Activated naive CD8-positive, alpha-beta T cell treated with anti-CD3 and anti-CD28 coated beads, Interleukin-2, amount 50 U/mL, for 24 hours (primary cell): ENCODE results near the gene GDPD4.

Source experiments
- ATAC-seq: fragments of 150-1000 bp; cut with Tn5 transposase; one replicate; pipeline ENCODE4 v1.10.0; 2021
- DNase-seq: peaks from one replicate; pipeline ENCODE4 v3.0.0; 2021
- H3K27ac Mint-ChIP-seq: one replicate; pipeline ENCODE4 v1.8.0; 2021; ENCODE audit warnings: mild to moderate bottlenecking, mixed read lengths
- H3K27me3 Mint-ChIP-seq: one replicate; pipeline ENCODE4 v1.8.0; 2021; ENCODE audit warnings: mixed read lengths
- H3K36me3 Mint-ChIP-seq: one replicate; pipeline ENCODE4 v1.8.0; 2021; ENCODE audit warnings: low read depth, mixed read lengths
- H3K4me1 Mint-ChIP-seq: one replicate; pipeline ENCODE4 v1.8.0; 2021; ENCODE audit warnings: mixed read lengths
- H3K4me3 Mint-ChIP-seq: one replicate; pipeline ENCODE4 v1.8.0; 2021; ENCODE audit warnings: mild to moderate bottlenecking, moderate library complexity, mixed read lengths
- H3K9me3 Mint-ChIP-seq: one replicate; pipeline ENCODE4 v1.8.0; 2021; ENCODE audit warnings: mixed read lengths

Gene GDPD4

DNA sequence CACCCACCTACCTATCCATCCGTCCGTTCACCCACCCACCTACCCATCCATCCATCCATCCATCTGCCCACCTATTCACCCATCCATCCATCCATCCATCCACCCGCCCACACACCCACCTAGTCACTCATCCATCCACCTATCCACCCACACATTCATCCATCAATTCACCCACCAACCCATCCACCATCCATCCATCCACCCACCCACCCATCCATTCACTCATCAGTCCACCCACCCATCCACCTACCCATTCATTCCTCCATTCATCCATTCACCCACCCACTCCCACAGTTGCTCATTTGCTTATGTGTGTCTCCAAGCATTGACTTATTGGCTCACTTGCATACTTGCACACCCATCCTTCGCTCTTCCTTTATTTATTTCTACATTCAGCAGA, 123.3 kb downstream of the GDPD4 start:
- ATAC-seq, result no peak
- no peak overlapping the region for H3K4me3 Mint-ChIP-seq
- DNase-seq, result no peak

GRCh38 chr11:77176996-77177395, 124.5 kb downstream of the GDPD4 start:
- no peaks in the 10 kb centered on the region for H3K36me3 Mint-ChIP-seq
- no peaks in the 10 kb centered on the region for H3K4me1 Mint-ChIP-seq
- ATAC-seq (no peak), DNase-seq (no peak)
- H3K27me3 Mint-ChIP-seq, result no peaks in the 10 kb centered on the region
- no peaks in the 10 kb centered on the region for H3K9me3 Mint-ChIP-seq
- no peak overlapping the region for H3K27ac Mint-ChIP-seq
- H3K4me3 Mint-ChIP-seq, result no peak overlapping the region

More for the DNA sequence above, 123.3 kb downstream of the GDPD4 start:
- Mint-ChIP-seq H3K27ac (no peak overlapping the region), H3K27me3 (no peaks in the 10 kb centered on the region), H3K9me3 (no peaks in the 10 kb centered on the region), H3K4me1 (no peaks in the 10 kb centered on the region), H3K36me3 (no peaks in the 10 kb centered on the region)

DNA sequence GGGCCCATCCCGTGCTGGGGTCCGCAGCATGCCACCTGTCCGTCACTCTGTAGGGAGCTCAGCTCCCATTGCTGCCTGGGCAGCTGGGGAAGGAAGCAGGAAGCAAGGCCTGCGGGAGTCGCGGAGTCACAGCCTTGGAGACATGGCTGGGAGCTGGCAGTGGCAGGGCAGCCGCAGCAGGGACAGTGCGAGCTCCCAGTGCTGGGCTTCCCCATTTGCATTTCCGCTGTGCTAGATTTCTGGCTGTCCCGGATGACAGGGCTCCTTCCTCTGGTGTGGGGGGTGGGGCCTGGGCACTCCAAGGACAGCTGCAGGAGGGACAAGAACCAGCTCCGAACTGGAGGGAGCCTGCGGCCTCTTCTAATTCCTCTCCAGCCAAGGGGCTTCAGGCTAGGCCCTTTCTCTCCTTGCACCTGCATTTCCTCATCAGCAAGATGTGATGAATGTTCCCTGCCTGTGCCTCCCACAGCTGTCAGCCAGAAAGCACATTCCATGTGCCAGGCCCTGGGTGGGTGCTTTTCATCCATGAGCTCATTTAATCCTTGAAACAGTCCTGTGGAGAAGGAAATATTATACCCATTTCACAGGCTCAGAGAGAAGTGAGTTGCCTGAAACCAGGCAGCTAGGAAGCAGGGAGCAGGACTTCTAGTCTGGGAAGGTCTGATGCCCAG, 125.5 kb downstream of the GDPD4 start:
- H3K27me3 Mint-ChIP-seq, result no peaks in the 10 kb centered on the region
- ATAC-seq (no peak), DNase-seq (no peak)
- H3K4me3 Mint-ChIP-seq, result no peak overlapping the region
- H3K9me3 Mint-ChIP-seq, result no peaks in the 10 kb centered on the region
- no peak overlapping the region for H3K27ac Mint-ChIP-seq
- H3K36me3 Mint-ChIP-seq, result no peaks in the 10 kb centered on the region
- H3K4me1 Mint-ChIP-seq, result no peaks in the 10 kb centered on the region

- no peak for ATAC-seq
- Mint-ChIP-seq H3K9me3 (no peaks in the 10 kb centered on the region), H3K4me3 (no peak overlapping the region), H3K4me1 (no peaks in the 10 kb centered on the region), H3K27ac (no peak overlapping the region), H3K27me3 (no peaks in the 10 kb centered on the region), H3K36me3 (no peaks in the 10 kb centered on the region)
- no peak for DNase-seq
These were observed 126.3 kb downstream of the GDPD4 start for GRCh38 chr11:77175021-77175842.

DNA sequence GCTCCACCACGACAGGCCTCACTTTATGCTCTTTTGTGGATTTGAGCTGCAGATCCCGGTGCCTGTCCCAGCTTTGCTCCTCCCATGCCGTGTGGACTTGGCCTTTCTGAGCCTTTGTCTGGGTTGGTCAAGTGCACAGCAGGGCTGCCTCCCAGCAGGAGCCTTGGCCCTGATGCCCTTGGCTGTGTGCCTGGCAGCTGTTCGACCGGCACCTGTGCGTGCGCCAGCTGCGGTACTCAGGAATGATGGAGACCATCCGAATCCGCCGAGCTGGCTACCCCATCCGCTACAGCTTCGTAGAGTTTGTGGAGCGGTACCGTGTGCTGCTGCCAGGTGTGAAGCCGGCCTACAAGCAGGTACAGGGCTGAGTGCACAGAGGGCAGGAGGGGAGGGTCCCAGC, 126.9 kb downstream of the GDPD4 start:
- H3K36me3 Mint-ChIP-seq, result no peaks in the 10 kb centered on the region

DNA sequence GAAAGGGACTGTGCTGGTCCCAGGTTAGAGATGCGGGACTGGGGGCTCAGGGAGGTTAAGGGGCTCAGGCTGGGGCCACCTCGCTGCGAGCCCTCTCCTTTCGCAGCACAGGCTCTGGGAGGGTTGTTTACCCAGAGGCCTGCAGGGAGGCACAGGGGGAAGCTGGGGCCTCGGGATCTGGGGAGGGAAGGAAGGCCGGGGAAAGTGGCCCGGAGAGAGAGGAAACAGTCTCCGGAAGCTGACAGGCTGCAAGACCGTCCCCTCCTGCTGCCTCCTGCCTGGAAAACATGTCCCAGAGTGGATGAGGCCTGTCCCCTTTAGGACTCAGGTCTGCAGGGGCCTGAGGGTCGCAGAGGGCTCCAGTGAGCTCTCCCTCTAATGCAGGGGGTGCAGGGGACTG, 128.0 kb downstream of the GDPD4 start:
- Mint-ChIP-seq H3K27ac (no peak overlapping the region), H3K27me3 (no peaks in the 10 kb centered on the region), H3K4me3 (no peak overlapping the region), H3K9me3 (no peaks in the 10 kb centered on the region), H3K4me1 (no peaks in the 10 kb centered on the region), H3K36me3 (no peaks in the 10 kb centered on the region)
- DNase-seq (no peak), ATAC-seq (no peak)

More for the DNA sequence above, 126.9 kb downstream of the GDPD4 start:
- DNase-seq (no peak), ATAC-seq (no peak)
- Mint-ChIP-seq H3K4me1 (no peaks in the 10 kb centered on the region), H3K27ac (no peak overlapping the region), H3K9me3 (no peaks in the 10 kb centered on the region), H3K4me3 (no peak overlapping the region), H3K27me3 (no peaks in the 10 kb centered on the region)

GRCh38 chr11:77172666-77172982, 128.9 kb downstream of the GDPD4 start:
- Mint-ChIP-seq H3K4me3 (no peak overlapping the region), H3K27me3 (no peaks in the 10 kb centered on the region), H3K36me3 (no peaks in the 10 kb centered on the region), H3K9me3 (no peaks in the 10 kb centered on the region), H3K27ac (no peak overlapping the region), H3K4me1 (no peaks in the 10 kb centered on the region)
- no peak for DNase-seq
- no peak for ATAC-seq

DNA sequence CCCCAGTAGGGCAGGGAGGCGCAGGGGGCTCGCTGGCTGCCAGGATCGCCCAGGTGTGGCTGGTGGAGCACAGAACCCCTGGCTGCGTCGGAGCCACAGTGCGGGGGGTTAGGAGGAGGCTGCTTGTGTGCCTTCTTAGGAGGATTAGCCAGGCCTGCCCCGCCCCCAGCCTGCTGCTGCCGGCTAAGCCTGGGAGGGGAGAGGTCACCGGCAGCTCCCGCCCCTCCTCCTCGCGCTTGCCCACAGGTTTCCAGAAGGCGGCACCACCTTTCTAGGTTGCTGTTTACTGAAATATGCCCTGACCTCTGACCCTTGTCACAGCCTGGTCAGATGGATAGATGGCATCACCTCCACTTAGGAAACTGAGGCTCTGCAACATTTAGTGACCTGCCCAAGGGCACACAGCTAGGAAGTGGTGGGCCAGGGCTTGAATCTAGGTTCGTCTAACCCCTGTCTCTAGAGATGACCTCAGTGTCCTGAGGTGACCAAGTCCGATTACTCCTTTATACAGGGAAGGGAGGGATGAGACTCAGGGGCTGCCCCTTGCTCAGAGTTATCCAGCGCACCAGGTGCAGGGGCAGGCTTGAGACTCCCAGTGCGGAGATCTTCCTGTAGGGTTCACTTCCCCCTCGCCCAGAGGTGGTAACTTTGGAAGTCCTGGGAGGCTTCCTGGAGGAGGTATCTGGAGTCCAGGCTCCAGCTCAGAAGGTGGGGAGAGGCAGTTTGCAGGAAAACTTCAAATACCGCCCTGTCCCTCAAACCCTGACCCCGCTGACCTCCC, 129.4 kb downstream of the GDPD4 start:
- H3K36me3 Mint-ChIP-seq, result no peaks in the 10 kb centered on the region
- no peak overlapping the region for H3K4me3 Mint-ChIP-seq
- no peak overlapping the region for H3K27ac Mint-ChIP-seq
- DNase-seq (no peak), ATAC-seq (no peak)
- no peaks in the 10 kb centered on the region for H3K4me1 Mint-ChIP-seq
- H3K9me3 Mint-ChIP-seq, result no peaks in the 10 kb centered on the region
- no peaks in the 10 kb centered on the region for H3K27me3 Mint-ChIP-seq

DNA sequence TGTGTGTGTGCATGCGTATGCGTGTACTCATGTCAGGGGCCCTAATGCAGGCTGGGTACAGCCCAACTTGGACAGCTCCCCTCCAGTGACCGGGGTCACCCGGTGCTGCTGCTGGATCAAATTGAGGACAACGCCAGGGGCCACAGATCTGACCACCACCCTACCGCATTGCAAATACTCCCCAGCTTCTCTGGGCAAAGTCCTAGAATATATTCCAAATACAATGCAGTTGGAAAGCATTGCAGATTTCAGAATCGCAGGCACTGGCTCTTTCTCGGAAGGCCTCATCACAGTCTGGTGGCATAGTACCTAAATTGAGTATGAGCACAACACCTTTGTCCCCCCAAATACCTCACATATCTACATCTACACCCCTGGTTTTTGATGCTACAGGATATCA, 130.2 kb downstream of the GDPD4 start:
- ATAC-seq, result no peak
- no peak overlapping the region for H3K4me3 Mint-ChIP-seq
- H3K27ac Mint-ChIP-seq, result no peak overlapping the region
- DNase-seq, result no peak
- no peaks in the 10 kb centered on the region for H3K4me1 Mint-ChIP-seq
- no peaks in the 10 kb centered on the region for H3K9me3 Mint-ChIP-seq
- no peaks in the 10 kb centered on the region for H3K27me3 Mint-ChIP-seq
- H3K36me3 Mint-ChIP-seq, result no peaks in the 10 kb centered on the region

DNA sequence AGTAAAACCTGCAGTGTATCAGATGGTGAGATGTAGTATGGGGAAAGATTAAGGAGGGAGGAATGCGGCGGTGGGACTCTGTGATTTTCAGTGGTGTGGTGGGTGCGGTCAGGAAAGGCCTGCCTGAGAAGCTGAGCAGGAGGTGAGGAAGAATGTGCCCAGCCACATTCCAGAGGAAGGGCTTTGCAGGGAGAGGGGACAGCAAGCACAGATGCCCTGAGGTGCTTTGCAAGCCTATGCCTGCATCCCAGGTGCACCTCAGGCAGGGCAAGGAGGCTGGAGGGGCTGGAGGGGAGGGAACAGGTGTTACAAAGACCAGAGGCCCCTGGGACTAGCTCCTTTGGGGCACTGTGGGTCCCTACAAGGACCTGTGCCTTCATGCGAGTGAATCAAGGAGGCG, 131.4 kb downstream of the GDPD4 start:
- no peaks in the 10 kb centered on the region for H3K9me3 Mint-ChIP-seq
- H3K36me3 Mint-ChIP-seq, result no peaks in the 10 kb centered on the region
- H3K4me1 Mint-ChIP-seq, result no peaks in the 10 kb centered on the region
- no peak overlapping the region for H3K4me3 Mint-ChIP-seq
- ATAC-seq (no peak), DNase-seq (no peak)
- no peaks in the 10 kb centered on the region for H3K27me3 Mint-ChIP-seq
- no peak overlapping the region for H3K27ac Mint-ChIP-seq

- H3K27ac Mint-ChIP-seq, result no peak overlapping the region
- no peaks in the 10 kb centered on the region for H3K4me1 Mint-ChIP-seq
- no peaks in the 10 kb centered on the region for H3K36me3 Mint-ChIP-seq
- H3K27me3 Mint-ChIP-seq, result no peaks in the 10 kb centered on the region
- no peak for DNase-seq
- no peaks in the 10 kb centered on the region for H3K9me3 Mint-ChIP-seq
- ATAC-seq, result no peak
- H3K4me3 Mint-ChIP-seq, result no peak overlapping the region
These were observed 133.7 kb downstream of the GDPD4 start for GRCh38 chr11:77167791-77168190.

GRCh38 chr11:77167111-77167626, 134.3 kb downstream of the GDPD4 start:
- H3K9me3 Mint-ChIP-seq, result no peaks in the 10 kb centered on the region
- no peak for DNase-seq
- no peaks in the 10 kb centered on the region for H3K4me1 Mint-ChIP-seq
- no peaks in the 10 kb centered on the region for H3K27me3 Mint-ChIP-seq
- no peak for ATAC-seq
- no peaks in the 10 kb centered on the region for H3K36me3 Mint-ChIP-seq
- H3K4me3 Mint-ChIP-seq, result no peak overlapping the region
- H3K27ac Mint-ChIP-seq, result no peak overlapping the region
